Right renal pelvis (tissue), 4 donors: ENCODE data around the gene MYRFL. TPM values are rescaled to one million over a fixed set of nuclear protein-coding genes. Genes with fewer than 3 reads are reported as not detected.
A peak's percentile ranks its signal among the peaks of the same experiment; 100 is the strongest.

Experiments
- DNase-seq, 4 donors: peaks; one replicate each; pipeline ENCODE4 v3.0.0-alpha.2; 2013; ENCODE audit warnings: low read depth in 4 of 4, low spot score in 3 of 4, missing footprints in 1 of 4
- polyA plus RNA-seq, 4 donors: library from polyadenylated mRNA; unstranded; fragments of 120-200 nt; gene quantifications; one replicate each; pipeline ENCODE4 v1.2.1, GENCODE V29; 2013; ENCODE audit not compliant: insufficient read length in 4 of 4

Gene MYRFL
- polyA plus RNA-seq, 4 donors, result 0.91 to 1.8 (median 1.4) TPM

- DNase-seq, result no peak
Measured at GRCh38 chr12:69894800-69895383, 69.9 kb downstream of the MYRFL start.

DNA sequence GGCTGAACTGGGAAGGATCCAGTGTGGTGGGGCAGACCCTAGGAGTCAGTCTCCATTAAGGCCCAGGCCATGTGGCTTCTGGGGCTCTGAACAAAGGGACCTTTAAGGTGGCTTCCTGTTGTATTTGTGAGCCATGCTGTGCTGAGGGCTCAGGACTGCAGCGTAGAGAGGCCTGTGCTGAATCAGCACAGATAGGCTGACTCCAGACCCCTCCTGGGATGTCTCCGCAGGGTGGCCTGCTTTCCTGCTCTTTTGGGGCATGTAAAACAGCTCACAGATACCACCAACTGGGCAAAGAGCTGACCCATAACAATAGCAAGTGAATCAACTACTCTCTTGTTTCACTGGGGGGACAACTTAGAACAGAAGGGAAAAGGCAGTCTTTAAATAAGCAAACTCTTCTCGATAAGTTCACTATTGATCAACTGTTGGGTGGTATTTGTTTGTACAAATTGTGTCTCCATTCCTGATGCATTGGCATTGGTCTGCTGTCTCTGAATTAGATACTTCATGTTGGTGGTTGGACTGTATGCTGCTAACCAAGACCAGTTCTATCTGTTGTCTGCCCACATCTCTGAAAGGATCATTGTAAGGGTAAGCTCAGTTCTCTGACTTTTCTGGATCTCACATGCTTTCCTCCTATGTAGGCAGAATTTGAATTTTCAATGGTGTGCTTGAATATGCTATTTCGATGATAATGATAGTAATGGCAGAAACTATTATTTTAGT, 71.8 kb downstream of the MYRFL start:
- no peak for DNase-seq

GRCh38 chr12:69897744-69898143, 72.7 kb downstream of the MYRFL start:
- peak in 1 of 4 donors; percentile 40 for DNase-seq

DNA sequence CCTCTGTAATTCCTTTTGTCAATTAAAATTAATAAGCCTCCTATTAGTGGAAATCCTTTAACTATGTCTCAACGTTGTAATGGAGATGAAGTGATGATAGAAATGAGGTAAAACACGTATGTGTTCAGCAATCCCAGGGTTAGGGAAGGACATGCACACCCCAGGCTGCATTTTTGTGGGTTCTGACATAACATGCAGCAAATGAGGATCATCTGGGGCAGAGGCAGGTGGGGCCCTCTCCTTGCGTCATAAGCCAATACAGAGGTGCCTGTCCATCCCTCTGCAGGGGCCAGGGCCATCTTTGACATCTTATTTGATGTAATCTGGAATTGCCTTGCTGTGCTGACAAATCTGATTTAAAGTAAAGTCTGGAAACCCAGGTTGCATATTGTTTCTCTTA, 73.2 kb downstream of the MYRFL start:
- no peak for DNase-seq

GRCh38 chr12:69900720-69901131, 75.7 kb downstream of the MYRFL start:
- DNase-seq, result peak; percentile 65 to 76 (median 72)

GRCh38 chr12:69901221-69901905, 76.3 kb downstream of the MYRFL start:
- DNase-seq, result no peak

DNA sequence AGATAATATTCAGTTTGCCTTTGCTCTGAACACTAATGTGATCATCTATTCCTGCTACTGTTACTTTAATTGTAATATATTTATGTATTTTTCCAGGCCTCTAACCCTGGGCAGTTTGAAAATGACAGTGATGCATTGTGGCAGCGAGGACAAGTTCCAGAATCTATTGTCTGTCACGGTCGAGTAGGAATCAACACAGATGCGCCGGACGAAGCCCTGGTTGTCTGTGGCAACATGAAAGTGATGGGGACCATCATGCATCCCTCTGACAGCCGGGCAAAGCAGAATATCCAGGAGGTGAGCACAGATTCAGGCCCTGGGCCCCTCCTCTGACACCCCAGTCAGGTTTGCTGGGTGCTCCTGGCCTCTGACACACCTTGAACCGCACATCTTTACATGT, 78.5 kb downstream of the MYRFL start:
- no peak for DNase-seq

DNA sequence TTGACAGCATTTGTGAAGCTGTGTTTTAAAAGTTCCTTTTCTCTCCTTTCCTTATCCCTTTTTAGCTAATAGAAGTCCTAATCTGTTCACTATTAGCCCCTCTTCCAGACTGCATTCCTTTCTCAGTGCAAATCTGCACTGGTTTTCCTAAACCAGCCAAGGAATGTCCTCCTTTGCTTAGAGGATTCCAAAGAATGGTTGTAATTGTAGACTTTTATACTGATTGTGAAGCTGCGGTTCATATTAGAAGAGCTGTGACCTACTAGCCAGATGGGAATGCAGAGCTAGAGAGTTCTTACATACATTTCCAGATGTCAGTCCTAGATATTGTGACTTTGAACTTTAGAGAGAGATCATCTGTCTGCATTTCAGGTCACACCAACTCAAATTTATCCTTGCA, 79.8 kb downstream of the MYRFL start:
- no peak for DNase-seq

GRCh38 chr12:69905801-69906200, 80.8 kb downstream of the MYRFL start:
- DNase-seq, result no peak

- no peak for DNase-seq
Measured at GRCh38 chr12:69906411-69907216, 81.6 kb downstream of the MYRFL start.

- DNase-seq, result no peak
Measured at GRCh38 chr12:69908203-69908602, 83.2 kb downstream of the MYRFL start.

DNA sequence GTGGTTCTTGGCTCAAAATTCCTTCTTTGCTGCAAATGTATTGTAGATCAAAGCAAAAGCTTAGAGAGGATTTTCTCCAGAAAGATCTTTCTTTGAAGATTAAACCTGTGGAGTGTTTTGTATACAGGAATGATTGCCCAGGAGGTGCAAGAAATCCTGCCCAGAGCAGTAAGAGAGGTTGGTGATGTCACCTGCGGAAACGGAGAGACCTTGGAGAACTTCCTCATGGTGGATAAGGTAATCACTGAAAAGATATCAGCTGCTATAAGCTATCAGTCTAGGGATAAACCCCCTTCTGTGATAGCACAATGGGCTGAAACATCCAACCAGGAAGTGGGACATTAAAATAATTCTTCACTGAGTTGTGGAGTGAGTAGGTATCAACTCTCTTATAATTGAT, 85.7 kb downstream of the MYRFL start:
- no peak for DNase-seq

DNA sequence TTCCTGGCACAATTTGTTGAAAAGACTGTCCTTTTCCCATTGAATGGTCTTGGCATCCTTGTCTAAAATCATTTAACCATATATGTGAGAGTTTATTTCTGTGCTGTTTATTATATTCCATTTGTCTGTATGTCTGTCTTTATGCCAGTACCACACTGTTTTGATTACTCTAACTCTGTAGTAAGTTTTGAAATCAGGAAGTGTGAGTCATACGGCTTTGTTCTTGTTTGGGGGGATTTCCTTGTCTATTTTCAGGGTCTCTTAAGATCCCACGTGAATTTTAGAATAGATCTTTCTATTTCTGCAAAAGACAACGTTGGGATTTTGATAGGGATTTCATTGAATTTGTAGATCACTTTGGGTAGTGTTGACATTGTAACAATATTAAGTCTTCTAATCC, 88.5 kb downstream of the MYRFL start:
- DNase-seq, result no peak

- DNase-seq, result no peak
Measured at GRCh38 chr12:69915964-69916363, 90.9 kb downstream of the MYRFL start.

- no peak for DNase-seq
Measured at GRCh38 chr12:69916544-69917235, 91.7 kb downstream of the MYRFL start.

DNA sequence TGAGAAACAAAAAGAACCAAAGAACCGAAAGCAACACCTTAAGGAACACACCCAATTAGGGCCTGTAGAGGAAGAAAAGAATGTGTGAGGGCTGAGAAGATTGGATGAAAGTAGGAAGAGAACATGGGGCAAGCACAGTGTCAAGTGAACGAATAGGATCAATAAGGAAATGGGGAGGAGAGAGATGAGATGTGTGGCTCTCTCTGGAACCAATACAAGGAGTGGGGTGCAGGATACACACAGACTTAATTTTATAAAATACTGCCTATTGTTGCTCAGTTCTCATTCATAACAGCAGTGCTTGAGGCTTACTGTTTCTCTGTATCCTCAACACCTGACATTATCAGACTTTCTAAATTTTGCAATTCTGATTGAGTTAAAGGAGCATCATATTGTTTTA, 93.3 kb downstream of the MYRFL start:
- DNase-seq, result no peak

- no peak for DNase-seq
Measured at GRCh38 chr12:69919495-69919894, 94.5 kb downstream of the MYRFL start.

DNA sequence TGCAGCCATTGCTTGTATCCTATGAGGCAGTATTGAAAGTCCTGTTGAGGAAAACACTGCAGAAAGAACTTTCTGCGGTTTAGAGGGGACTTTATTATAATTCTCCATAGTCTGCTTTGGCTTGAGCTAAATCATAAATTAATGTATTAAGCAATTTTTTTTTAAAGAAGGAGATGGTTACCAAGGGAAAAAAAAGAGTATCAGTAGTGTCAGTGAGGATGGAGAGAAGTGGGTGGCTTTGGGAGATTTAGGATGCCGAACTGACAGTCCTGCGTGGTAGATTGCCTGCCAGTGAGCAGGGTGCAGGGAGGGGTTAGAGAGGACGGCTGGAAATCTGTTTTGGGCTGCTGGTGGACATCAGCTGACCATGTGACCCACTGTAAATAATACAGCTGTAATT, 96.8 kb downstream of the MYRFL start:
- no peak for DNase-seq

- DNase-seq, result no peak
Measured at GRCh38 chr12:69922999-69923398, 98.0 kb downstream of the MYRFL start.

DNA sequence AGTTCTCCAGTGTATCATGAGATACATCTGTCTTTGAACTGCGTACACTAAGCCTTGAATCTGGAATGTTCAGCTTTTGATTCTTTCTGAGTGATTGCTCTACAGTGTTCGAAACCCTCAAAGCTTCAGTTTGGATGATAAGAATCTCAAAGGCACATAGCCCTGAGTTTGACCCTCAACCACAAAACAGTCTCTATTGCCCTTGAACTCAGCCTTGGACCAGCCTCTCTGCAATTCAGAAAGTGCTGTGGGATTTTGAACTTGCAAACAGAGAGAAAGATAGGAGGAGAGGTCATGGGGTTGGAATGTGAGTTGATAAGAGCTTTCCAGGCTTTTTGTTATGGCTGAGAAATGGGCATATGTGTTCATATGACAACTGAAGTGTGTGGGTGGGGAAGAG, 100.3 kb downstream of the MYRFL start:
- no peak for DNase-seq

- no peak for DNase-seq
Measured at GRCh38 chr12:69927164-69927563, 102.1 kb downstream of the MYRFL start.
